SK-N-SH treated with all-trans-retinoic acid at 6 μM for 48 hours (cell line): ENCODE data around the gene GIMAP8.
A peak's percentile ranks its signal among the peaks of the same experiment; 100 is the strongest.

ENCODE experiments used
- ATAC-seq: fragments of 200-7000 bp; cut with Tn5 transposase; 3 replicates; pipeline ENCODE4 v1.9.1; 2020; ENCODE audit warnings: mild to moderate bottlenecking, moderate library complexity
- ARNTL ChIP-seq: fragments of 450-650 bp; formaldehyde crosslinking; IDR thresholded peaks from 2 replicates; pipeline ENCODE4 v1.5.0; 2020; ENCODE audit warnings: low read depth, mild to moderate bottlenecking, moderate library complexity, borderline replicate concordance
- BACH2 ChIP-seq: fragments of 250-450 bp; sonication (Bioruptor Pico); IDR thresholded peaks from 2 replicates; pipeline ENCODE4 v1.9.0; 2021; ENCODE audit warnings: mild to moderate bottlenecking, borderline replicate concordance
- CSDC2 ChIP-seq: fragments of 250-450 bp; sonication (Bioruptor Pico); IDR thresholded peaks from 2 replicates; pipeline ENCODE4 v1.5.0; 2020; ENCODE audit warnings: mild to moderate bottlenecking, moderate library complexity
- ESRRG ChIP-seq: fragments of 250-450 bp; sonication (Bioruptor Pico); IDR thresholded peaks from 2 replicates; pipeline ENCODE4 v1.6.1; 2021; ENCODE audit warnings: mild to moderate bottlenecking
- ISL1 ChIP-seq: fragments of 250-450 bp; sonication (Bioruptor Pico); IDR thresholded peaks from 2 replicates; pipeline ENCODE4 v2.1.2; 2022; ENCODE audit warnings: mild to moderate bottlenecking, moderate library complexity
- RARB ChIP-seq: fragments of 250-450 bp; sonication (Bioruptor Pico); IDR thresholded peaks from 2 replicates; pipeline ENCODE4 v1.8.0; 2021; ENCODE audit warnings: mild to moderate bottlenecking, moderate library complexity
- SNAI2 ChIP-seq: fragments of 250-450 bp; sonication (Bioruptor Pico); IDR thresholded peaks from 2 replicates; pipeline ENCODE4 v1.5.0; 2020; ENCODE audit warnings: mild to moderate bottlenecking, moderate library complexity
- TOX ChIP-seq: fragments of 250-450 bp; sonication (Bioruptor Pico); IDR thresholded peaks from 2 replicates; pipeline ENCODE4 v1.8.0; 2021; ENCODE audit warnings: mild to moderate bottlenecking, moderate library complexity, borderline replicate concordance
- ZC3H10 ChIP-seq: fragments of 250-450 bp; sonication (Bioruptor Pico); IDR thresholded peaks from 2 replicates; pipeline ENCODE4 v1.5.1; 2021; ENCODE audit warnings: mild to moderate bottlenecking, moderate library complexity
- ZFP30 ChIP-seq: fragments of 450-650 bp; formaldehyde crosslinking; IDR thresholded peaks from 2 replicates; pipeline ENCODE4 v1.5.0; 2022; ENCODE audit warnings: mild to moderate bottlenecking, moderate library complexity
- TF ChIP-seq, protein P1 (sequence below): fragments of 250-450 bp; sonication (Bioruptor Pico); IDR thresholded peaks from 2 replicates; pipeline ENCODE4 v1.8.0; 2020; ENCODE audit warnings: mild to moderate bottlenecking, moderate library complexity, borderline replicate concordance
- TF ChIP-seq, protein P2 (sequence below): fragments of 250-450 bp; sonication (Bioruptor Pico); IDR thresholded peaks from 2 replicates; pipeline ENCODE4 v1.8.0; 2021; ENCODE audit warnings: low read depth, mild to moderate bottlenecking, moderate library complexity, borderline replicate concordance
- TF ChIP-seq, protein P3 (sequence below): fragments of 250-450 bp; sonication (Bioruptor Pico); IDR thresholded peaks from 2 replicates; pipeline ENCODE4 v1.5.1; 2021; ENCODE audit warnings: mild to moderate bottlenecking, moderate library complexity
- TF ChIP-seq, protein P4 (sequence below): fragments of 250-450 bp; sonication (Bioruptor Pico); IDR thresholded peaks from 2 replicates; pipeline ENCODE4 v1.5.1; 2020; ENCODE audit warnings: low read depth, mild to moderate bottlenecking, moderate library complexity
- TF ChIP-seq, protein P5 (sequence below): fragments of 250-450 bp; sonication (Bioruptor Pico); IDR thresholded peaks from 2 replicates; pipeline ENCODE4 v1.5.0; 2020; ENCODE audit warnings: mild to moderate bottlenecking, moderate library complexity

The GIMAP8 gene

DNA sequence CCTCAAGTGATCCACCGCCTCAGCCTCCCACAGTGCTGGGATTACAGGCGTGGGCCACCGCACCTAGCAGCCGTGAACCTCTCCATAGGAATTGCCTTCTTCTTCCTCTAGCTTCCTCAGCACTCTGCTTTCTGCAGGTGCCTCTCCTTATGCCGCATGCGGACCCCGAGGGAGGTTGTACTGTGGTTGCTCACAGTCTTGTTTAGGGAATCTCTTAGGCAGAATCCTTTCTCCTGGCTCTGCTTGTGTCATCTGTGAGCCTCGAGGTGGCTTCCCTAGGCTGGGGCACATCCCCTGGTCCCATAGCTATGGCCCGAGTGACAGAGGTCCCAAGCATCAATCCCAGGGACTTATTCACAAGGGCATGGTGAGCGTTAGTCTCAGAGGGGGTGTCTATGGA, 33.2 kb upstream of the GIMAP8 start (continued):
- TF ChIP-seq, protein P1, sequence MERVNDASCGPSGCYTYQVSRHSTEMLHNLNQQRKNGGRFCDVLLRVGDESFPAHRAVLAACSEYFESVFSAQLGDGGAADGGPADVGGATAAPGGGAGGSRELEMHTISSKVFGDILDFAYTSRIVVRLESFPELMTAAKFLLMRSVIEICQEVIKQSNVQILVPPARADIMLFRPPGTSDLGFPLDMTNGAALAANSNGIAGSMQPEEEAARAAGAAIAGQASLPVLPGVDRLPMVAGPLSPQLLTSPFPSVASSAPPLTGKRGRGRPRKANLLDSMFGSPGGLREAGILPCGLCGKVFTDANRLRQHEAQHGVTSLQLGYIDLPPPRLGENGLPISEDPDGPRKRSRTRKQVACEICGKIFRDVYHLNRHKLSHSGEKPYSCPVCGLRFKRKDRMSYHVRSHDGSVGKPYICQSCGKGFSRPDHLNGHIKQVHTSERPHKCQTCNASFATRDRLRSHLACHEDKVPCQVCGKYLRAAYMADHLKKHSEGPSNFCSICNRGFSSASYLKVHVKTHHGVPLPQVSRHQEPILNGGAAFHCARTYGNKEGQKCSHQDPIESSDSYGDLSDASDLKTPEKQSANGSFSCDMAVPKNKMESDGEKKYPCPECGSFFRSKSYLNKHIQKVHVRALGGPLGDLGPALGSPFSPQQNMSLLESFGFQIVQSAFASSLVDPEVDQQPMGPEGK (CRISPR knock-in tag), result no peak

DNA sequence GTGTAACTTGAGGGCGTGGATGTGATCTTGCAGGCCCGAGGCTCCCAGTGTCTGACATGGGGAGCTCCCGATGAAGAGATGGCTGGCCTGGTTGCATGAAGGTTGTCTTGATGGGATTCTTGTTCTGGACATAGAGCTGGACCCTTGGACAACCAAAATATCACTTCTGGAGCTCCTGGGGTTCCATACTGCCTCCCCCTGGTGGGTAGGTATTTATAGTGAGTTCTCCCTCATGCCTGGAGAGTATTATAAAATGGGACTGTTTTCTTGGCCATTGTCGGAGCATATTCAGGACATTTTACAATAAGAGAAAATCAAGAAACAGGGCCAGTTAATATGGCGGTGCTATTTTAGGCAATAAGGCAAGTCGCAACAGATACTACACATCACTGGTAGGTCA, 32.6 kb upstream of the GIMAP8 start:
- no peak for ATAC-seq
- TF ChIP-seq ESRRG (CRISPR knock-in tag), result no peak
- TF ChIP-seq RARB, result no peak
- TF ChIP-seq BACH2 (CRISPR knock-in tag), result no peak
- no peak for TF ChIP-seq CSDC2 (CRISPR knock-in tag)
- TF ChIP-seq, protein P1 (CRISPR knock-in tag), result no peak
- TF ChIP-seq, protein P2, sequence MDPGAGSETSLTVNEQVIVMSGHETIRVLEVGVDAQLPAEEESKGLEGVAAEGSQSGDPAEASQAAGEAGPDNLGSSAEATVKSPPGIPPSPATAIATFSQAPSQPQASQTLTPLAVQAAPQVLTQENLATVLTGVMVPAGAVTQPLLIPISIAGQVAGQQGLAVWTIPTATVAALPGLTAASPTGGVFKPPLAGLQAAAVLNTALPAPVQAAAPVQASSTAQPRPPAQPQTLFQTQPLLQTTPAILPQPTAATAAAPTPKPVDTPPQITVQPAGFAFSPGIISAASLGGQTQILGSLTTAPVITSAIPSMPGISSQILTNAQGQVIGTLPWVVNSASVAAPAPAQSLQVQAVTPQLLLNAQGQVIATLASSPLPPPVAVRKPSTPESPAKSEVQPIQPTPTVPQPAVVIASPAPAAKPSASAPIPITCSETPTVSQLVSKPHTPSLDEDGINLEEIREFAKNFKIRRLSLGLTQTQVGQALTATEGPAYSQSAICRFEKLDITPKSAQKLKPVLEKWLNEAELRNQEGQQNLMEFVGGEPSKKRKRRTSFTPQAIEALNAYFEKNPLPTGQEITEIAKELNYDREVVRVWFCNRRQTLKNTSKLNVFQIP (CRISPR knock-in tag), result no peak

DNA sequence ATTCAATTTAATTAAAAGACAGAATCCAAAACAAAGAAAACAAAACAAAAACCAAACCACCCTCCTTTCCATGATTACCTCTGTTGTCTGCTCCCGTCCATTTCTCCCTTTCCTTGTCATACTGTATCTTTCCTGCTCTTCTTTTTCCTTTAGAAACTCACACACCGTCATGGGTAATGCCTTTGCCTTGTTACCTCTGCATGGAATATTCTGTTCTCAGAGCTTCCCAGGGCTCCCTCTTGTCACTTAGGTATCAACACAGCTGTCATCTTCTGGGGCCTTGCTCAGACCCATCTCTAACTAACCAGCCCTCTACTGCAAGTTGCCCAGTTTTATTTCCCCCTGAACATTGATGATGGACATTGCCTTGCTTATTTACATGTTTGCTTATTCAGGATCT, 30.2 kb upstream of the GIMAP8 start:
- TF ChIP-seq ZFP30 (CRISPR knock-in tag) (no peak), ZC3H10 (CRISPR knock-in tag) (no peak), SNAI2 (CRISPR knock-in tag) (no peak), RARB (no peak), ARNTL (CRISPR knock-in tag) (no peak), TOX (CRISPR knock-in tag) (no peak), ISL1 (CRISPR knock-in tag) (no peak)
- TF ChIP-seq, protein P1 (CRISPR knock-in tag), result no peak
- TF ChIP-seq, protein P3, sequence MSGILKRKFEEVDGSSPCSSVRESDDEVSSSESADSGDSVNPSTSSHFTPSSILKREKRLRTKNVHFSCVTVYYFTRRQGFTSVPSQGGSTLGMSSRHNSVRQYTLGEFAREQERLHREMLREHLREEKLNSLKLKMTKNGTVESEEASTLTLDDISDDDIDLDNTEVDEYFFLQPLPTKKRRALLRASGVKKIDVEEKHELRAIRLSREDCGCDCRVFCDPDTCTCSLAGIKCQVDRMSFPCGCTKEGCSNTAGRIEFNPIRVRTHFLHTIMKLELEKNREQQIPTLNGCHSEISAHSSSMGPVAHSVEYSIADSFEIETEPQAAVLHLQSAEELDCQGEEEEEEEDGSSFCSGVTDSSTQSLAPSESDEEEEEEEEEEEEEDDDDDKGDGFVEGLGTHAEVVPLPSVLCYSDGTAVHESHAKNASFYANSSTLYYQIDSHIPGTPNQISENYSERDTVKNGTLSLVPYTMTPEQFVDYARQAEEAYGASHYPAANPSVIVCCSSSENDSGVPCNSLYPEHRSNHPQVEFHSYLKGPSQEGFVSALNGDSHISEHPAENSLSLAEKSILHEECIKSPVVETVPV (CRISPR knock-in tag), result no peak
- TF ChIP-seq, protein P4, sequence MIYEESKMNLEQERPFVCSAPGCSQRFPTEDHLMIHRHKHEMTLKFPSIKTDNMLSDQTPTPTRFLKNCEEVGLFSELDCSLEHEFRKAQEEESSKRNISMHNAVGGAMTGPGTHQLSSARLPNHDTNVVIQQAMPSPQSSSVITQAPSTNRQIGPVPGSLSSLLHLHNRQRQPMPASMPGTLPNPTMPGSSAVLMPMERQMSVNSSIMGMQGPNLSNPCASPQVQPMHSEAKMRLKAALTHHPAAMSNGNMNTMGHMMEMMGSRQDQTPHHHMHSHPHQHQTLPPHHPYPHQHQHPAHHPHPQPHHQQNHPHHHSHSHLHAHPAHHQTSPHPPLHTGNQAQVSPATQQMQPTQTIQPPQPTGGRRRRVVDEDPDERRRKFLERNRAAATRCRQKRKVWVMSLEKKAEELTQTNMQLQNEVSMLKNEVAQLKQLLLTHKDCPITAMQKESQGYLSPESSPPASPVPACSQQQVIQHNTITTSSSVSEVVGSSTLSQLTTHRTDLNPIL, result no peak
- TF ChIP-seq, protein P5, sequence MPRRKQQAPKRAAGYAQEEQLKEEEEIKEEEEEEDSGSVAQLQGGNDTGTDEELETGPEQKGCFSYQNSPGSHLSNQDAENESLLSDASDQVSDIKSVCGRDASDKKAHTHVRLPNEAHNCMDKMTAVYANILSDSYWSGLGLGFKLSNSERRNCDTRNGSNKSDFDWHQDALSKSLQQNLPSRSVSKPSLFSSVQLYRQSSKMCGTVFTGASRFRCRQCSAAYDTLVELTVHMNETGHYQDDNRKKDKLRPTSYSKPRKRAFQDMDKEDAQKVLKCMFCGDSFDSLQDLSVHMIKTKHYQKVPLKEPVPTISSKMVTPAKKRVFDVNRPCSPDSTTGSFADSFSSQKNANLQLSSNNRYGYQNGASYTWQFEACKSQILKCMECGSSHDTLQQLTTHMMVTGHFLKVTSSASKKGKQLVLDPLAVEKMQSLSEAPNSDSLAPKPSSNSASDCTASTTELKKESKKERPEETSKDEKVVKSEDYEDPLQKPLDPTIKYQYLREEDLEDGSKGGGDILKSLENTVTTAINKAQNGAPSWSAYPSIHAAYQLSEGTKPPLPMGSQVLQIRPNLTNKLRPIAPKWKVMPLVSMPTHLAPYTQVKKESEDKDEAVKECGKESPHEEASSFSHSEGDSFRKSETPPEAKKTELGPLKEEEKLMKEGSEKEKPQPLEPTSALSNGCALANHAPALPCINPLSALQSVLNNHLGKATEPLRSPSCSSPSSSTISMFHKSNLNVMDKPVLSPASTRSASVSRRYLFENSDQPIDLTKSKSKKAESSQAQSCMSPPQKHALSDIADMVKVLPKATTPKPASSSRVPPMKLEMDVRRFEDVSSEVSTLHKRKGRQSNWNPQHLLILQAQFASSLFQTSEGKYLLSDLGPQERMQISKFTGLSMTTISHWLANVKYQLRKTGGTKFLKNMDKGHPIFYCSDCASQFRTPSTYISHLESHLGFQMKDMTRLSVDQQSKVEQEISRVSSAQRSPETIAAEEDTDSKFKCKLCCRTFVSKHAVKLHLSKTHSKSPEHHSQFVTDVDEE, result no peak
- ATAC-seq, result peak; percentile 6; the same call in 1 of the 3 replicates
